Testis (tissue), 2 donors: Measurements from ENCODE around the gene SAFB2.

Experiments used
- POLR2A ChIP-seq: fragments of 450-650 bp; IDR thresholded peaks from one replicate; pipeline ENCODE4 v1.6.1; 2017; ENCODE audit warnings: antibody characterized with exemption, mild to moderate bottlenecking, moderate library complexity
- TF ChIP-seq, protein P1 (sequence below), 3 experiments: fragments of 450-650 bp in 2 of 3; fragments of 200-600 bp in 1 of 3; sonication (generic) in 1 of 3; IDR thresholded peaks; one replicate each; pipeline ENCODE4 v1.5.1; 2016 to 2019; ENCODE audit warnings: antibody characterized with exemption in 3 of 3, mild to moderate bottlenecking in 2 of 3, moderate library complexity in 1 of 3

- TF ChIP-seq, protein P1, sequence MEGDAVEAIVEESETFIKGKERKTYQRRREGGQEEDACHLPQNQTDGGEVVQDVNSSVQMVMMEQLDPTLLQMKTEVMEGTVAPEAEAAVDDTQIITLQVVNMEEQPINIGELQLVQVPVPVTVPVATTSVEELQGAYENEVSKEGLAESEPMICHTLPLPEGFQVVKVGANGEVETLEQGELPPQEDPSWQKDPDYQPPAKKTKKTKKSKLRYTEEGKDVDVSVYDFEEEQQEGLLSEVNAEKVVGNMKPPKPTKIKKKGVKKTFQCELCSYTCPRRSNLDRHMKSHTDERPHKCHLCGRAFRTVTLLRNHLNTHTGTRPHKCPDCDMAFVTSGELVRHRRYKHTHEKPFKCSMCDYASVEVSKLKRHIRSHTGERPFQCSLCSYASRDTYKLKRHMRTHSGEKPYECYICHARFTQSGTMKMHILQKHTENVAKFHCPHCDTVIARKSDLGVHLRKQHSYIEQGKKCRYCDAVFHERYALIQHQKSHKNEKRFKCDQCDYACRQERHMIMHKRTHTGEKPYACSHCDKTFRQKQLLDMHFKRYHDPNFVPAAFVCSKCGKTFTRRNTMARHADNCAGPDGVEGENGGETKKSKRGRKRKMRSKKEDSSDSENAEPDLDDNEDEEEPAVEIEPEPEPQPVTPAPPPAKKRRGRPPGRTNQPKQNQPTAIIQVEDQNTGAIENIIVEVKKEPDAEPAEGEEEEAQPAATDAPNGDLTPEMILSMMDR (IDR thresholded peaks at IDR 0.05), result no peak
- TF ChIP-seq POLR2A, result no peak
Observed at GRCh38 chr19:5608291-5608690, 14.3 kb downstream of the SAFB2 start.
